ENCODE data around the gene KCNJ4.

DNA sequence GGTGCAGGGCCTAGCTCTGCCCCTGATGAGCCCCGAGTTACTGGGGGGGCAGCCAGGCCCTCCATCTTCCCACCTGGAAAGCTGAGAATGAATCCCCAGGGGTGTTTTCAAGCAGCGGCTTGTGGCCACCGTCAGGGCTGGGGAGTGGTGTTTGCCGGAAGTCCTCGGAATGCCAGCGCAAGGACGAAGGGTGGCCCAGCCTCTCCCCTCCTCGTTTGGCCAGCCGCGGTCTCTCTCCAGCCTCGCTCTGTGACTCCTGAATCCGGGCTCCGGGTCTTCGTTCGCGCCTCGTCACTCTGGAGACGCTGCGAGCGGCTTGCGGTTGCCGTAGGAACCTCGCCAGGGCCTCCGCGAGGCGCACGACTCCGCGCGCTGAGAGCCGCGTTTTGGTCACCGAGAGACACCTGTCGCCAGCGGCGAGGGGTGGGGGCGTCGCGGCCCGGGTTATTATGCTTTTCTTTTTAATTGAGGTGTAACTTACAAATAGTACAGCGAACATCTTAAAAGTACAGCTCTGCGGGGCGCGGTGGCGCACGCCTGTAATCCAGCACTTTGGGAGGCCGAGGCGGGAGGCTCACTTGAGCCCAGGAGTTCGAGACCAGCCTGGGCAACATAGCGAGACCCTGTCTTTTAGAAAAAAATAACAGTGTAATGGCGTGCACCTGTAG, 6.5 kb upstream of the KCNJ4 start:
- TF ChIP-seq, protein P1, sequence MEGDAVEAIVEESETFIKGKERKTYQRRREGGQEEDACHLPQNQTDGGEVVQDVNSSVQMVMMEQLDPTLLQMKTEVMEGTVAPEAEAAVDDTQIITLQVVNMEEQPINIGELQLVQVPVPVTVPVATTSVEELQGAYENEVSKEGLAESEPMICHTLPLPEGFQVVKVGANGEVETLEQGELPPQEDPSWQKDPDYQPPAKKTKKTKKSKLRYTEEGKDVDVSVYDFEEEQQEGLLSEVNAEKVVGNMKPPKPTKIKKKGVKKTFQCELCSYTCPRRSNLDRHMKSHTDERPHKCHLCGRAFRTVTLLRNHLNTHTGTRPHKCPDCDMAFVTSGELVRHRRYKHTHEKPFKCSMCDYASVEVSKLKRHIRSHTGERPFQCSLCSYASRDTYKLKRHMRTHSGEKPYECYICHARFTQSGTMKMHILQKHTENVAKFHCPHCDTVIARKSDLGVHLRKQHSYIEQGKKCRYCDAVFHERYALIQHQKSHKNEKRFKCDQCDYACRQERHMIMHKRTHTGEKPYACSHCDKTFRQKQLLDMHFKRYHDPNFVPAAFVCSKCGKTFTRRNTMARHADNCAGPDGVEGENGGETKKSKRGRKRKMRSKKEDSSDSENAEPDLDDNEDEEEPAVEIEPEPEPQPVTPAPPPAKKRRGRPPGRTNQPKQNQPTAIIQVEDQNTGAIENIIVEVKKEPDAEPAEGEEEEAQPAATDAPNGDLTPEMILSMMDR (optimal IDR thresholded peaks at IDR 0.05 in 1 of 3, IDR thresholded peaks at IDR 0.05 in 1 of 3, conservative IDR thresholded peaks at IDR 0.05 in 1 of 3; ENCODE audit: extremely low read depth in 1 of 3, insufficient read depth in 2 of 3, low read length in 3 of 3) = no peak
- TF ChIP-seq EZH2 (IDR thresholded peaks at IDR 0.05; ENCODE audit: low read length) = no peak
